MM.1S (cell line): Measurements from ENCODE around the gene NCF2.
A peak's percentile ranks its signal among the peaks of the same experiment; 100 is the strongest.

Experiments
- DNase-seq: peaks from one replicate; pipeline ENCODE4 v3.0.0-alpha.2; 2015
- H2AFZ ChIP-seq: fragments of 300-600 bp; sonication (generic); 2 replicates; pipeline ENCODE4 v1.6.0; 2016; ENCODE audit warnings: antibody characterized with exemption, low read length
- H3F3A ChIP-seq: fragments of 300-600 bp; sonication (generic); 2 replicates; pipeline ENCODE4 v1.6.1; 2016; ENCODE audit warnings: mild to moderate bottlenecking, antibody characterized with exemption, low read length, moderate library complexity, mixed read lengths; ENCODE audit not compliant: insufficient read depth
- H3K27ac ChIP-seq: fragments of 300-600 bp; sonication (generic); 2 replicates; pipeline ENCODE4 v1.5.1; 2016; ENCODE audit warnings: mild to moderate bottlenecking, low read length
- H3K27me3 ChIP-seq: fragments of 300-600 bp; sonication (generic); replicated peaks from 2 replicates; pipeline ENCODE4 v1.6.0; 2016; ENCODE audit warnings: low read length; ENCODE audit not compliant: insufficient read depth
- H3K36me3 ChIP-seq: fragments of 300-600 bp; sonication (generic); replicated peaks from 2 replicates; pipeline ENCODE4 v1.6.1; 2016; ENCODE audit warnings: mild to moderate bottlenecking, low read length, mixed read lengths; ENCODE audit not compliant: insufficient read depth
- H3K4me1 ChIP-seq: fragments of 300-600 bp; sonication (generic); 2 replicates; pipeline ENCODE4 v1.6.1; 2016; ENCODE audit warnings: low read length, mixed read lengths
- H3K4me2 ChIP-seq: fragments of 300-600 bp; sonication (generic); 2 replicates; pipeline ENCODE4 v1.6.0; 2016; ENCODE audit warnings: low read depth, low read length
- H3K4me3 ChIP-seq: fragments of 300-600 bp; sonication (generic); 2 replicates; pipeline ENCODE4 v1.5.1; 2016; ENCODE audit warnings: low read length, mixed read lengths
- H3K79me2 ChIP-seq: fragments of 300-600 bp; sonication (generic); 2 replicates; pipeline ENCODE4 v1.6.1; 2016; ENCODE audit warnings: mixed run types, low read length, mixed read lengths
- H3K9ac ChIP-seq: fragments of 300-600 bp; sonication (generic); 2 replicates; pipeline ENCODE4 v1.6.1; 2016; ENCODE audit warnings: low read length, mixed read lengths
- H3K9me2 ChIP-seq: fragments of 300-600 bp; sonication (generic); replicated peaks from 2 replicates; pipeline ENCODE4 v1.6.1; 2016; ENCODE audit warnings: mild to moderate bottlenecking, low read length, mixed read lengths; ENCODE audit not compliant: insufficient read depth
- H3K9me3 ChIP-seq: fragments of 300-600 bp; sonication (generic); replicated peaks from 2 replicates; pipeline ENCODE4 v1.6.1; 2016; ENCODE audit warnings: mild to moderate bottlenecking, low read length, mixed read lengths; ENCODE audit not compliant: insufficient read depth
- H4K20me1 ChIP-seq: fragments of 300-600 bp; sonication (generic); 2 replicates; pipeline ENCODE4 v1.6.1; 2016; ENCODE audit warnings: mild to moderate bottlenecking, low read length, moderate library complexity, mixed read lengths; ENCODE audit not compliant: insufficient read depth
- EZH2 ChIP-seq: fragments of 300-600 bp; sonication (generic); optimal IDR thresholded peaks from 2 replicates; pipeline ENCODE3; 2017; ENCODE audit warnings: low read depth, mild to moderate bottlenecking, antibody characterized with exemption, low read length, mixed read lengths
- EZH2phosphoT487 ChIP-seq: fragments of 300-600 bp; sonication (generic); IDR thresholded peaks from 2 replicates; pipeline ENCODE4 v1.6.1; 2018; ENCODE audit warnings: antibody characterized with exemption, low read length
- TF ChIP-seq, protein P1 (sequence below): fragments of 300-600 bp; sonication (generic); IDR thresholded peaks from 2 replicates; pipeline ENCODE4 v1.5.1; 2016; ENCODE audit warnings: antibody characterized with exemption, low read length, mixed read lengths

The NCF2 gene

DNA sequence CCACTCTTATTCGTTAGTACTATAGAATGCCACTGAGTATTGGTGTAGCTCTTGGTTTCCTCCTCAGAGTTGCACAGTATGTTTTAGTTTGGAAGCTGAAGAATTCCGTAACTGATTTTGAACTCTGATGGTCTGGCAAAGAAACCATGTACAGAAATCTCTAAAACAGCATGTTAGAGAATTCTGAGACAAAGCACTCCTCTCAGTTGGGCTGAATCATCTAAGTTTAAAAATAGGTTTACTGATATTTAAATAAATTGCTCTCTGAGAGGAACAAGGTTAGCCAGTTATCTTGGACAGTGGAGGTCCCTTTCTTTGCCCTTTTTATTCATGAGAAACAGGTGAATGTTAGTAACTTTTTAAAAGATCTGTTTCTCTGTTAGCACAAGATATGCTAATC is 43.8 kb downstream of the NCF2 start:
- TF ChIP-seq EZH2 (no peak), EZH2phosphoT487 (no peak)
- TF ChIP-seq, protein P1, sequence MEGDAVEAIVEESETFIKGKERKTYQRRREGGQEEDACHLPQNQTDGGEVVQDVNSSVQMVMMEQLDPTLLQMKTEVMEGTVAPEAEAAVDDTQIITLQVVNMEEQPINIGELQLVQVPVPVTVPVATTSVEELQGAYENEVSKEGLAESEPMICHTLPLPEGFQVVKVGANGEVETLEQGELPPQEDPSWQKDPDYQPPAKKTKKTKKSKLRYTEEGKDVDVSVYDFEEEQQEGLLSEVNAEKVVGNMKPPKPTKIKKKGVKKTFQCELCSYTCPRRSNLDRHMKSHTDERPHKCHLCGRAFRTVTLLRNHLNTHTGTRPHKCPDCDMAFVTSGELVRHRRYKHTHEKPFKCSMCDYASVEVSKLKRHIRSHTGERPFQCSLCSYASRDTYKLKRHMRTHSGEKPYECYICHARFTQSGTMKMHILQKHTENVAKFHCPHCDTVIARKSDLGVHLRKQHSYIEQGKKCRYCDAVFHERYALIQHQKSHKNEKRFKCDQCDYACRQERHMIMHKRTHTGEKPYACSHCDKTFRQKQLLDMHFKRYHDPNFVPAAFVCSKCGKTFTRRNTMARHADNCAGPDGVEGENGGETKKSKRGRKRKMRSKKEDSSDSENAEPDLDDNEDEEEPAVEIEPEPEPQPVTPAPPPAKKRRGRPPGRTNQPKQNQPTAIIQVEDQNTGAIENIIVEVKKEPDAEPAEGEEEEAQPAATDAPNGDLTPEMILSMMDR: no peak
- no peak for DNase-seq
- Histone ChIP-seq H3K79me2 (peaks cover 16% of the 10 kb centered on the region), H2AFZ (no peak overlapping the region), H3K4me3 (no peak overlapping the region), H3K9me3 (no peaks in the 10 kb centered on the region), H3F3A (peaks cover 7% of the 10 kb centered on the region; the same call in 1 of the 2 replicates), H3K9me2 (no peaks in the 10 kb centered on the region), H4K20me1 (no peaks in the 10 kb centered on the region), H3K36me3 (peaks cover 41% of the 10 kb centered on the region), H3K4me2 (peak overlapping the region; percentile 3; the same call in 1 of the 2 replicates), H3K9ac (no peak overlapping the region), H3K4me1 (peaks cover 27% of the 10 kb centered on the region), H3K27me3 (no peaks in the 10 kb centered on the region), H3K27ac (peak overlapping the region; percentile 12; the same call in 1 of the 2 replicates)

DNA sequence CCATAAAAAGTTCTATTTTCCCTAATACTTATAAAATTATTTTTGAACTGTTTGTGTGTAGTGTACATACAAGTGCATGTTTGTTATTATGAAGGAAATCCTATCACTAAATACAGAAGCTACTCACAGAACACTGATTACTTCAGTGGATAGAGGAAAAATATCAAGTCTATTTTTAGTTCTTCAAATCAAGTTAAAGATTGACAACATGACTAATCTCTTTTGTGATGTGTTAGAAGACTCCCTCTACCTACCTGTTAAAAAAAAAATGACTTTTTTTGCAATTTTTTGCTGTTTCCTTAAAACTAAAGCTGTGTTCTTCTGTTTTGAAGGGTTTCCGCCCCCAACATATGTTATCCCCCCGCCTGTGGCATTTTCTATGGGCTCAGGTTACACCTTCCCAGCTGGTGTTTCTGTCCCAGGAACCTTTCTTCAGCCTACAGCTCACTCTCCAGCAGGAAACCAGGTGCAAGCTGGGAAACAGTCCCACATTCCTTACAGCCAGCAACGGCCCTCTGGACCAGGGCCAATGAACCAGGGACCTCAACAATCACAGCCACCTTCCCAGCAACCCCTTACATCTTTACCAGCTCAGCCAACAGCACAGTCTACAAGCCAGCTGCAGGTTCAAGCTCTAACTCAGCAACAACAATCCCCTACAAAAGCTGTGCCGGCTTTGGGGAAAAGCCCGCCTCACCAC is 45.5 kb downstream of the NCF2 start:
- peaks cover 16% of the 10 kb centered on the region for H3K79me2 ChIP-seq
- H3K27me3 ChIP-seq: no peaks in the 10 kb centered on the region
- DNase-seq: no peak
- no peaks in the 10 kb centered on the region for H3K9me2 ChIP-seq
- H3K4me2 ChIP-seq: no peak overlapping the region
- no peaks in the 10 kb centered on the region for H4K20me1 ChIP-seq
- peaks cover 41% of the 10 kb centered on the region for H3K36me3 ChIP-seq
- H3F3A ChIP-seq: peaks cover 7% of the 10 kb centered on the region; the same call in 1 of the 2 replicates
- H3K9me3 ChIP-seq: no peaks in the 10 kb centered on the region
- no peak overlapping the region for H3K9ac ChIP-seq
- H3K27ac ChIP-seq: no peak overlapping the region
- no peak overlapping the region for H3K4me3 ChIP-seq
- H2AFZ ChIP-seq: no peak overlapping the region
- TF ChIP-seq EZH2phosphoT487: no peak
- TF ChIP-seq, protein P1: no peak
- no peak for TF ChIP-seq EZH2
- peaks cover 27% of the 10 kb centered on the region for H3K4me1 ChIP-seq

DNA sequence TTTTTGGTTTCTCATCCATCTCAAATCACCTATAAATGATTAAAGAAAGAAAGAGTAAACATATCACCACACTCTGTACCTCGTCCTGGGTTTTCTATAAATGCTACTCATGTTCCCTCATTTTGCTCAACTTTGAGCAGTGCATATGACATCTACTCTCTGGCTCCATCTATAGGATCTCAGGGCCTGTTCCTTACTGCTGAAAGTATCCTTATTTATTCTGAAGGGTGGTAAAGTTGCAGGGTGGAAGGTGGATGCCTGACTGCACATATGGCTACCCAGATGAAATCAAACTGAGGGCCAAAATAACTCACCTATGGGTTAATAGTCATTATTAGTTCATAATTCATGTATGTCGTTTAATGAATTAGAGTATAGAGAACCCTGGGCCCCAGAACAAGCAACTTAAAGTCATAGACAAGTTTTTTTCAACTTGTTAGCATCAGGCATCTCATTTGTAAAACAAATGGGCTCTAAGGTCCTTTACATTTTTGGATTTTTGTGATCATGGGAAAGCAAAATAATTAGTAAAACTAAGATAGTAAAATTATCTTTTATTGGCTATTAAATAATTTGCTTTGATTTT is 46.5 kb downstream of the NCF2 start:
- peak; percentile 59 for DNase-seq
- Histone ChIP-seq H4K20me1 (no peaks in the 10 kb centered on the region), H3K4me1 (peaks cover 27% of the 10 kb centered on the region), H3K27ac (no peak overlapping the region), H3K9ac (no peak overlapping the region), H3F3A (peaks cover 7% of the 10 kb centered on the region; the same call in 1 of the 2 replicates), H3K9me3 (no peaks in the 10 kb centered on the region), H3K79me2 (peaks cover 16% of the 10 kb centered on the region), H3K36me3 (peaks cover 41% of the 10 kb centered on the region), H3K9me2 (no peaks in the 10 kb centered on the region), H3K4me2 (no peak overlapping the region), H3K4me3 (no peak overlapping the region), H3K27me3 (no peaks in the 10 kb centered on the region), H2AFZ (no peak overlapping the region)
- no peak for TF ChIP-seq EZH2
- TF ChIP-seq EZH2phosphoT487: no peak
- TF ChIP-seq, protein P1: peak; percentile 83
